Measurements from ENCODE around the gene MAB21L1. TPM values are rescaled to one million over a fixed set of nuclear protein-coding genes. Genes with fewer than 3 reads are reported as not detected.
A peak's percentile ranks its signal among the peaks of the same experiment; 100 is the strongest.

The MAB21L1 gene
- total RNA-seq: 1 to 10 TPM in 1 of 4 donors, not detected in 3; 1.1 TPM

DNA sequence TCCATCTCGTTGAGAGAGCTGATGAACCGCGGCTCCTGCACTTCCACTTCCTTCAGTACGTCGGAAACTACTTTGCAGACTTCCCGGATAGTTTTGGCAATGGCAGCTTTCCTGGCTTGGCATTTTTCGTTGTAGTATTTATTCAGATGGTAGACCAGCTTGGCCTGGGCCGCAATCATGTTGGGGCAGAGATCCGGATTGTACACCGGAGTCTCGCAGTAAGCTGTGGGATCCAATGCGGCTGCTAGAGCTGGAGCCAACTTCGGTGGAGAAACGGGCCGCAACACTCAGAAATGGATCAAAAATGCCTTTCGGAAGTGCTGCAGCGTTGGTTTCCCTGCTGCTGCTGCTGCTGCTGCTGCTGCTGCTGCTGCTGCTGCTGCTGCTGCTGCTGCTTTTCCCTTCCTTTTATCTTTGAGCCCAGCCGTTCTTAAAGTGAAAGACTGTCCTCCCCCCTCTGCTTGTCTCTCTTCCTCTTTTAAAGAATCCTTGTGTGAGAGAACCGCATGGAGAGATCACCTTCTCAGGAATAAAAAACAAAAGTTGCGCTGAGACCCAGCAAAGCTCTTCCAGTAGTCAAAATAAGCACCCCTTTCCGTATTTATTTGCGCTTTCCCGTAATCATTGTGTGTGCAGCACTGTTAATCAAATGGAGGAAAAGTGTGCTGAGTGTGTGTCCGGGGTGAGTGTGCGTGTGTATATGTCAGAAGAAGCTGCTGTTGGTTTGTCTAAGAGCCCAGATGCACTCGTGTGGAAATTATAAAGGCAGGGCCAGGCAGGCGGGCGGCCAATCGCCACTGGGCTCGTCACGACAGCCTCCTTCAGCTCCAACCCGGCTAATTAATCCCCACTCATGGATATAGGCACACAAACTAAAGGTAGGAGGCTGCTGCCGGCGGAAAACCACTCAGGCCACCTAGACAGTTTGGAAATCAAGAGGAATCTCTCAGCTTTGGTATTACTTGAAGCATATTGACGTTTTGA lies at the start of gene MAB21L1:
Gene MAB21L1, minus strand, starts transcription at position 730 of the 984 bp plus-strand sequence. Its CDS starts 551 bp downstream, at position 179.
- no peaks in the 10 kb centered on the region for H3K9me3 ChIP-seq
- intact Hi-C loops (cut with DNase I; ENCODE audit: low total_unique reads): no loop called here
- no peak for TF ChIP-seq POLR2A (IDR thresholded peaks at IDR 0.05)
- TF ChIP-seq, protein P1, sequence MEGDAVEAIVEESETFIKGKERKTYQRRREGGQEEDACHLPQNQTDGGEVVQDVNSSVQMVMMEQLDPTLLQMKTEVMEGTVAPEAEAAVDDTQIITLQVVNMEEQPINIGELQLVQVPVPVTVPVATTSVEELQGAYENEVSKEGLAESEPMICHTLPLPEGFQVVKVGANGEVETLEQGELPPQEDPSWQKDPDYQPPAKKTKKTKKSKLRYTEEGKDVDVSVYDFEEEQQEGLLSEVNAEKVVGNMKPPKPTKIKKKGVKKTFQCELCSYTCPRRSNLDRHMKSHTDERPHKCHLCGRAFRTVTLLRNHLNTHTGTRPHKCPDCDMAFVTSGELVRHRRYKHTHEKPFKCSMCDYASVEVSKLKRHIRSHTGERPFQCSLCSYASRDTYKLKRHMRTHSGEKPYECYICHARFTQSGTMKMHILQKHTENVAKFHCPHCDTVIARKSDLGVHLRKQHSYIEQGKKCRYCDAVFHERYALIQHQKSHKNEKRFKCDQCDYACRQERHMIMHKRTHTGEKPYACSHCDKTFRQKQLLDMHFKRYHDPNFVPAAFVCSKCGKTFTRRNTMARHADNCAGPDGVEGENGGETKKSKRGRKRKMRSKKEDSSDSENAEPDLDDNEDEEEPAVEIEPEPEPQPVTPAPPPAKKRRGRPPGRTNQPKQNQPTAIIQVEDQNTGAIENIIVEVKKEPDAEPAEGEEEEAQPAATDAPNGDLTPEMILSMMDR (IDR thresholded peaks at IDR 0.05): no peak
- peak within 1 kb of the TSS in 1 of 2 donors; percentile 23 for H3K4me3 ChIP-seq
- no peaks in the 10 kb centered on the region for H3K36me3 ChIP-seq
- DNase-seq: no peak
- no peak within 1 kb of the TSS for H3K27ac ChIP-seq
- H3K4me1 ChIP-seq: no peaks in the 10 kb centered on the region
- no peaks in the 10 kb centered on the region for H3K27me3 ChIP-seq

DNA sequence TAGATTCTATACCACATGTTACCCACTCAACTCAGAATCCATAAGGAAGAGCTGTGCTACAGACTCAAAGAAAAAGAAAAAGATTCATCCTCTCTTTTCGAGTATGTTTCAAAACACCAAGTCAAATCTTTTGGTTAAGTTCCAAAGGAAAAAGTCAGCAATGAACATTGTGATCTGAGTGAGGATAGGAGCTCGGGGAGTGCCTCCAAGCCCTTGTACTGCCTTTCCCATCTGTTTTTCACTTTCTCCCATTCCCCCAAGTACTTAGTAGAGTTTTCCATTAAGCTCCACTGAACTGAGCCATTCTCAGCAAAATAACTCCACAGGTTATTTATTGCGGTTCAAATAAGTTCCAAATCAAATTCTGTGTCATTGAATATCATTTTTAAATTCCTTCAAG lies 47.7 kb upstream of the MAB21L1 start:
- intact Hi-C loops (cut with DNase I; ENCODE audit: low total_unique reads): no loop called here

GRCh38 chr13:35518337-35518946 lies 42.0 kb upstream of the MAB21L1 start:
- H3K27me3 ChIP-seq: no peaks in the 10 kb centered on the region
- no peak overlapping the region for H3K4me3 ChIP-seq
- no peaks in the 10 kb centered on the region for H3K9me3 ChIP-seq
- H3K36me3 ChIP-seq: no peaks in the 10 kb centered on the region
- intact Hi-C loops (cut with DNase I; ENCODE audit: low total_unique reads): no loop called here
- no peak for DNase-seq
- no peak for TF ChIP-seq POLR2A (IDR thresholded peaks at IDR 0.05)
- TF ChIP-seq, protein P1 (IDR thresholded peaks at IDR 0.05): no peak
- H3K4me1 ChIP-seq: no peaks in the 10 kb centered on the region
- H3K27ac ChIP-seq: no peak overlapping the region

More for the DNA sequence above, 47.7 kb upstream of the MAB21L1 start:
- H3K36me3 ChIP-seq: peaks cover 0 to 3% of the 10 kb centered on the region in 2 donors
- TF ChIP-seq POLR2A (IDR thresholded peaks at IDR 0.05): no peak
- TF ChIP-seq, protein P1 (IDR thresholded peaks at IDR 0.05): no peak
- no peak overlapping the region for H3K4me3 ChIP-seq
- no peaks in the 10 kb centered on the region for H3K9me3 ChIP-seq
- H3K27ac ChIP-seq: no peak overlapping the region
- DNase-seq: no peak
- no peaks in the 10 kb centered on the region for H3K4me1 ChIP-seq
- no peaks in the 10 kb centered on the region for H3K27me3 ChIP-seq

DNA sequence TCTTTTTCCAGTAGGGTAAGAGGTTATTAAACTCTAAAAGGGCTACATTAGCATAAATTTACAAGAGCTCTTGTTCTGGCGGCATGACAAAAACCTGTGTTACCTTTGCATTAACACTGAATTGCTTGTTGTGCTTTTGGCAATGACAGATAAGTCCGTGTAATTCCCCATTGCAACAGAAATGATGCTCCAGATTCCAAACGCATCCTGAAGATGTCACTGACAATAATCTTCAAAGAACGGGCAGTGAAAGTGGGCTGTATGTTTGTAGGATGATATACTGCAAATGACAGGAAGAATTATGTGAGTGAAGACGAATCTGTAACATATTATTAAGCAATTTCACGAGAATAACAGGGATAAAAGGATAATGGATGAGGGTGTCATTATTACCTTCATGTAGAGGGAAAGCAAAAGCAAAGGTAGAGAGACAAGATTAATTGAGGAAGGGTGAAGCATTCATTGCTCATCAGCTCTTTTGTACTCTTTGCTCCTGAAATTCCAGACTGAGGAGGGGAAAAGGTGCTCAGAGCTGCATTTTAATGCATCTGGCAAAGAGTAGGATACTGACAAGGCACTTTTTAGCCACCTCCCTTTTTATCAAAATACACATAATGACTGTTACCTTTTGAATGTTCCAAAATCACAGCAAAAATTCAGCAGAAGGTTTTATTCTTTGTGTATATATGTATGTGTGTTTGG lies 38.5 kb upstream of the MAB21L1 start:
- TF ChIP-seq POLR2A (IDR thresholded peaks at IDR 0.05): no peak
- TF ChIP-seq, protein P1 (IDR thresholded peaks at IDR 0.05): no peak
- no peak overlapping the region for H3K4me3 ChIP-seq
- no peaks in the 10 kb centered on the region for H3K36me3 ChIP-seq
- H3K4me1 ChIP-seq: no peaks in the 10 kb centered on the region
- no peaks in the 10 kb centered on the region for H3K27me3 ChIP-seq
- H3K9me3 ChIP-seq: no peaks in the 10 kb centered on the region
- intact Hi-C loops (cut with DNase I; ENCODE audit: low total_unique reads): no loop called here
- H3K27ac ChIP-seq: no peak overlapping the region
- no peak for DNase-seq
